Measurements from ENCODE around the gene OR4M2.
"Not testable (repeated sequence)": the region's sequence is repeated elsewhere in the genome, so short reads cannot be mapped to it uniquely, and the experiment has no call there.

The OR4M2 gene, protein sequence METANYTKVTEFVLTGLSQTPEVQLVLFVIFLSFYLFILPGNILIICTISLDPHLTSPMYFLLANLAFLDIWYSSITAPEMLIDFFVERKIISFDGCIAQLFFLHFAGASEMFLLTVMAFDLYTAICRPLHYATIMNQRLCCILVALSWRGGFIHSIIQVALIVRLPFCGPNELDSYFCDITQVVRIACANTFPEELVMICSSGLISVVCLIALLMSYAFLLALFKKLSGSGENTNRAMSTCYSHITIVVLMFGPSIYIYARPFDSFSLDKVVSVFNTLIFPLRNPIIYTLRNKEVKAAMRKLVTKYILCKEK

DNA sequence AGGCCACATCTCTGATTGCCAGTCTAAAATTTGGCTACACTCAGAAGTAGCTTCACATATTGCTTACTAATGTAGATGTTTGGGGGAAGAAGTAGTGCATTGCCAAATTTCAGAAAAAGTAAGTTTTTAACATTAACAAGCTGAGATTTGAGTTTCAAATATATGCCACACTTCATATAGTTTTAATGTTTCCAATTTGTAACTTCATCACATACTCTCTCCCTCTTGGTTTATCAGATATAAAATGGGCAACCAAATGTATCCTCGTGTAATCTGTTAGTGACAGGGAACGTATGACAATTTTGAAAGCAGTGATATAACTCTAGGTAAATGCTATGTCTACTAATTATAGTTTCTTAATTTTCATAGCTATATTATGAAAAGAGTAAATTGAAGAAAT lies at the start of gene OR4M2:
TSS of gene OR4M2 (plus strand) at position 301 of the 400 bp plus-strand sequence. CDS start at position 399, 98 bp downstream.
- not testable (repeated sequence) for DNase-seq

DNA sequence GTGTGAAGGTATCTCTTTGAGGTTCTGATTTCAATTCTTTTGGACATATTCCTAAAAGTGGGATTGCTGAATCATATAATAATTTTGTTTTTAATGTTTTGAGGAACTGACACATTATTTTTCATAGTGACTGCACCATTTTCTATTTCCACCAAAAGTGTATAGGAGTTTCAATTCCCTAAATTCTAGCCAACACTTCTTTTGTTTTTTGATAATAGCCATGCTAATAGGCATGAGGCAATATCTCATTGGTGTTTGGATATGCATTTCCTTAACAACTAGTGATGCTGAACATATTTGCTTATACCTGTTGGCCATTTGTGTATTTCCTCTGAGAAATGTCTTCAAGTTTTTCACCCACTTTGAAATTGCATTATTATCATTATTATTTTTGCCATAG lies 11.1 kb upstream of the OR4M2 start:
- not testable (repeated sequence) for DNase-seq

DNA sequence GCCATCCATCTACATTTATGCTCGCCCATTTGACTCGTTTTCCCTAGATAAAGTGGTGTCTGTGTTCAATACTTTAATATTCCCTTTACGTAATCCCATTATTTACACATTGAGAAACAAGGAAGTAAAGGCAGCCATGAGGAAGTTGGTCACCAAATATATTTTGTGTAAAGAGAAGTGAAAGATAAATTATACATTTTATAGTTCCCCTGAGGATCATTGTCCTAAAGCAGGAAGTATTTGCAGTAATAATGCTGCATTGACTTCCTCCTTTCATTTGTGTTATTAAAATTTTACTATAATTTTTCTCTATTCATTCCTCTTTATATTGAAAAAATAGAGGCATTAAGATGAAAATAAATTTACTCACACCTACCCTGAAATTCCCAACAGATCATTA lies 1.1 kb downstream of the OR4M2 start:
- not testable (repeated sequence) for DNase-seq

DNA sequence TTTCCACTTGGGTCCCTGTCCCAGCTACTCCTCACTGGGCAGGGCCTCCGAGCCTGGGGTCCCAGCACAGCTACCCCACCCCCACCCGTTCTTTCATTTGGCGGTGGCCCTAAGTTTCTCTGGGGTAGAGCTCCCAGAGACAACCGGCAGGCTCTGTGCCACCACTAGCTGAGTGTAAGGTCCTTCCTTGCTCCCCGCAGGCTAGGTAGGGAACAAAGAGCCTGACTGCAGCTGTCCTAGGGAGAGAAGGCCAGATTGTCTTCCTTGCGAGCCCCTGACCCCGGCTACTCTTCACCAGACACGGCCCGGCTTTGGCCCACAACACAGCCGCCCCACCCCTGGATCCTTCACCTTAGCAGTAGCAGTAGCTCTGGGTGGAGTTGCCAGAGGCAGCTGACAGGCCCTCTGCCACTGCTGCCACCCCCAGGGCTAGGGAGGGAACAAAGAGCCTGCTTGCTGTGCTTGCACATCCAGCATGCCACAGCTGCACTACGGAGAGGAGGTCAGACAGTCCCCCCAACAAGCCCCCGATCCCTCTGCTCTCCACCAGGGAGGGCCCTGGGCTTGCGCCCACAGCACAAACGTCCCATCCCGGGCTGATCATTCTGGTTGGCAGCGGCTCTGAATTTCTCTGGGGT lies 18.4 kb downstream of the OR4M2 start:
- DNase-seq: not testable (repeated sequence)

DNA sequence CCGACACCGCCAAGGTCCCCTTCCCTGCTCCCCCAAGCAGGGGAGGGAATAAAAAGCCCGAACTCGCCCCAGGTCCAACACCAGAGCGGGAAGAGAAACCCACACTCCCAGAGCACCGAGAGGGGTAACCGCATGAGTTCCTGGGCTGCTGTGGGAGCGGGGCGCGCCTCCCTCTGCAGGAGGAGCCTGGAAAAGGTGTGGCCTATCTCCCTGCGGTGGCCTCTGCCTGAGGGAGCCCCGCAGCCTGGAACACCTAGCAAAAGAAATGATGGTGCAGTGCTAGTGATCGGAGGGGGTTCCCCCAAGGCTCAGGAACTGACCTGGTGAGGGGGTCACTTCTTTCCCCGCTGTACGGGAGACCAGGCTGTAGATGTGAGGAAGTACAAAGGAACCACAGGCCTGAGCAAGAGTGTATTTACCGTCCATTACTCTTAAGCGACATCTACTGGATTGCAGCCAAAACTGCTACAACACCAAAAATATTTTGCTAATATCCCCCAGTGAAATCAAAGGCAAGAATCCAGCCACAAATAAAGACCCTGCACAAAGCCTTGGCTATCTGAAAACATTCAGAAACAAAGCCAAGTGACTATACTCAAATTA lies 19.1 kb downstream of the OR4M2 start:
- DNase-seq: not testable (repeated sequence)

DNA sequence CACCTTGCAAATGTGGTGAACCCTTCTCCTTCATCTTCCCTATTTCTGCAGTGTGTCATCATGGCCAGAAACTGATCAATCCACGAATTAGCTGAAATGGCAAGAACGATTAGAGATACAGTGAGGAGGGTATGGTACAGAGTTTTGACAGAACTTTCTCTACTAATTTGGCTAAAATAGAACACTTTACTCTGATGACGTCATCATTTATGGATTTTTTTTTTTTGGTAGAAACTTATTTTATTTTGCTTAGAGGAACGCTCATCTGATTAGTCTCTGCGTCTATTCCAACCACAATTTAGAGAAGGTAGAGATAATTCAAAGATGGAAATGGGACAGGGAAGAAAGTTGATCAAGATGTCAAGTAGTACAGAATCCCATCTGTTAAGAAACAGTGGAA lies 41.7 kb downstream of the OR4M2 start:
- DNase-seq: not testable (repeated sequence)

Measured in KG1 (cell line).